ENCODE data around the gene TEX22.

- TF ChIP-seq CTCF (IDR thresholded peaks at IDR 0.05) (no peak), EZH2 (IDR thresholded peaks at IDR 0.05; ENCODE audit: borderline replicate concordance, insufficient read depth, low read depth, low read length, poor library complexity, severe bottlenecking) (no peak)
Measured at GRCh38 chr14:105415481-105416428, 17.4 kb downstream of the TEX22 start.
